ENCODE measurements around the gene PRSS57.
"Not testable (repeated sequence)": the region's sequence is repeated elsewhere in the genome, so short reads cannot be mapped to it uniquely, and the experiment has no call there.

The PRSS57 gene

DNA sequence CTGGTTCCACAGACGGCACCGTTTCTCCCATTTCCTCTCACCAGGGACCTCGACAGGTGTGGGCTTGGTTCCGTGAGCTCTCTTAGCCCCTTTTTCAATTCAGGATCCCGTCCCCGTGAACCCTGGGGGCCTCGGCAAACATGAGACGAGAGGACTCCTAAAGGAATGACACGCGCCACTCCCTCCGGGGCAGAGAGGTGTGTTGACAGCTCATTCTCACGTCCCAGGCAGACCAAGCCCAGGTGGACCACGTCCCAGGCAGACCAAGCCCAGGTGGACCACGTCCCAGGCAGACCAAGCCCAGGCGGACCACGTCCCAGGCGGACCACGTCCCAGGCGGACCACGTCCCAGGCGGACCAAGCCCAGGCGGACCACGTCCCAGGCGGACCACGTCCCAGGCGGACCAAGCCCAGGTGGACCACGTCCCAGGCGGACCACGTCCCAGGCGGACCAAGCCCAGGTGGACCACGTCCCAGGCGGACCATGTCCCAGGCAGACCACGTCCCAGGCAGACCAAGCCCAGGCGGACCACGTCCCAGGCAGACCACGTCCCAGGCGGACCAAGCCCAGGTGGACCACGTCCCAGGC lies 28.2 kb downstream of the PRSS57 start:
- DNase-seq = not testable (repeated sequence)

GRCh38 chr19:664913-665443 lies 30.3 kb downstream of the PRSS57 start:
- peak; percentile 88 for DNase-seq

- DNase-seq = no peak
These were observed 31.6 kb downstream of the PRSS57 start for GRCh38 chr19:663682-664117.

- peak; percentile 88 for DNase-seq
These were observed 32.1 kb downstream of the PRSS57 start, which contains the start of gene RNF126 for GRCh38 chr19:662962-663681. Gene RNF126 (minus strand): TSS chr19:663214. CDS start chr19:663121, 93 bp downstream.

DNA sequence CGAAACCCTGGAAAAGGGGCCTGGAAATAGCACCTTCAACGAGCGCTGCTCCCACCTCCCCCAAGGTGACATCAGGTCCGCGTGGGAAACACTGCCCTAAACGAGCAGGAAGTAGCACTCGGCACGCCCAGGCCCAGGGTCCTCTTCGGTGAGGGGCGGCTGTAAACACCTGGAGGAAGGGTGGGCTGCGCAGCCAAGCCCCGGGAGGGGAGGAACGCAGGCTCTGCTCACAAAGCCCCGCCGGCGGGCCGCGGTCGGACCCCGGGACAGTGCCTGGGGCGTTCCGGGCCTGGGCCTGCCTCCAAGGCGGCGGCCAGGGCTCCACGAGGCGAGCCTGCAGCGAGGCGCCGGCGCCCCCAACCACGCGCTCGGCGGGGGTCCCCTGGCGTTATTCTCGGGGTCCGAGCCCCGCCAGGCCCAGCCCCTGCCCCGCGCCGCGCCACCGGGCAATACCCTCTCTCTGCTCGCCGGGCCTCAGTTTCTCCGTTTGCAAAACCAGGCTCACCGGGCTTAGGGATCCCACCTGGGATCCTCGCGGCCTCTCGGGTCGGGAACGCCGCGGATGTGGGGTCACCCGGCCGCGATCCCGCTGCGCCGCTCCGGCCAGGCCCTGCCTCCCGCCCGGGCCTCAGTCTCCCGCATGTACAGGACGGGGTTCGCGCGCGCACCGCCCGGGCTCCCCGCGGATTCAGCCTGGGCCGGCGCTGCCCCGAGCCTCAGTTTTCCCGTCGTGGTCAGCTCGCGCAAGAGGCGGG lies 32.9 kb downstream of the PRSS57 start:
- DNase-seq = peak; percentile 55

DNA sequence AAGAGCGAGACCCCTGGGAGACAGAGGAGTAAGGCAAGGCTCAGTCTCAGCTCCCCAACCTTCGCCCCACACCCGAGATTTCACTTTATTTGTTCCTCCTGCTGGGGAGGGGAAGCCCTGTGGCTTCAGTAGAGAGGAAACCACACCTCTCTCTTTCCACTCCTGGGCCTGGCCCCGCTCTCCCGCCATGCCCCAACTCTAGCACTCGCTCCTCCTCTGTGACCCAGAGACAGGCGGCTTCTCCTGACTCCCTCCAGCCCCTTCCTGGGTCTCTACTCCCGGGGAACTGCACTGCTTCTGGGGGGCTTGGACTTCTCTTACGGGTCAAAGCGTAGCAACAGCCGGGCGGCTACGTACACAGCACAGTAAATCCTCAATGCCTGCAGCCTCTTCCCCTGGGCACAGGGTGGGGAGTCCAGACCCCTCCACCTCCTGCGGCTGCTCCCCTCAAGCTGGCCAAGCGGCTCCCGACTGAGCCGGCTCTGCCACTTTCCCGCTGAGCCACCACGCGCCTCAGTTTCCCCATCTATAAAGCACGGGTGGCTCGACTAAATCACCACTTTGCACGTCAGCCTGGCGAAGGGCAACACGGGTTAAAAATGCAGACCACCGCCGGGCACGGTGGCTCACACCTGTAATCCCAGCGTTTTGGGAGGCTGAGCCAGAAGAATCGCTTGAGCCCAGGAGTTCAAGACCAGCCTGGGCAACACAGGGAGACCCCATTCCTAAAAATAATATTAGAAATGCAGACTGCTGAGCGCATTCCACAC lies 33.6 kb downstream of the PRSS57 start:
- DNase-seq = no peak

DNA sequence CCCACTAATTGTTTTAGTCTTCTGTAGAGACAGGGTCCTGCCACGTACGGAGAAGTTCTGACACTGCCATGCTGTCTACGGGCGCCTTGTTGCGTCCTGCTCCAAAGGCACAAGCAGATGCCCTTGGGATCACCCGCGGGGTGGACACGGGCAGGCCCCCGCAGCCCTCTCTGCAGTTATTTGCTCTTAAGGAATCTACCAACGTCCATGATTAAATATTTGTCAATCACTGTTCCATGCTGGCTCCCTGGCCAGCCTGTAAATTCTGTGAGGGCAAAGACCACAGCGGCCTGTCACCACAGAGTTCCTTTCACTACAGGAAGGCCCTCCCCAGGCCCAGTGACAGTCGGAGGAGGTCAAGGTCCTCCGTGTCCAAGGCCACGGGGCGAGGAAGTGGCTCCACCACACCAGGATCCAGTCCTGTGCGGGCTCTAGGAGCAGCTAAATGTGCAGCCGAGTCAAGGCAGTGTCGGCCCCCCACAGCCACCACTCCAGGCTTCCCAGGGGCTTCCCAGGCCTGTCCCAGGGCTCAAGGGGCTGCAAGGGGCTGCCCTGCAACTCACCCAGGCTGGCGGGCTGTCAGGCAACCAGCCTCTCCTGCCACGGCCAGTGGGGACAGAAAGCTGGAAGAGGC lies 34.3 kb downstream of the PRSS57 start:
- DNase-seq = no peak

DNA sequence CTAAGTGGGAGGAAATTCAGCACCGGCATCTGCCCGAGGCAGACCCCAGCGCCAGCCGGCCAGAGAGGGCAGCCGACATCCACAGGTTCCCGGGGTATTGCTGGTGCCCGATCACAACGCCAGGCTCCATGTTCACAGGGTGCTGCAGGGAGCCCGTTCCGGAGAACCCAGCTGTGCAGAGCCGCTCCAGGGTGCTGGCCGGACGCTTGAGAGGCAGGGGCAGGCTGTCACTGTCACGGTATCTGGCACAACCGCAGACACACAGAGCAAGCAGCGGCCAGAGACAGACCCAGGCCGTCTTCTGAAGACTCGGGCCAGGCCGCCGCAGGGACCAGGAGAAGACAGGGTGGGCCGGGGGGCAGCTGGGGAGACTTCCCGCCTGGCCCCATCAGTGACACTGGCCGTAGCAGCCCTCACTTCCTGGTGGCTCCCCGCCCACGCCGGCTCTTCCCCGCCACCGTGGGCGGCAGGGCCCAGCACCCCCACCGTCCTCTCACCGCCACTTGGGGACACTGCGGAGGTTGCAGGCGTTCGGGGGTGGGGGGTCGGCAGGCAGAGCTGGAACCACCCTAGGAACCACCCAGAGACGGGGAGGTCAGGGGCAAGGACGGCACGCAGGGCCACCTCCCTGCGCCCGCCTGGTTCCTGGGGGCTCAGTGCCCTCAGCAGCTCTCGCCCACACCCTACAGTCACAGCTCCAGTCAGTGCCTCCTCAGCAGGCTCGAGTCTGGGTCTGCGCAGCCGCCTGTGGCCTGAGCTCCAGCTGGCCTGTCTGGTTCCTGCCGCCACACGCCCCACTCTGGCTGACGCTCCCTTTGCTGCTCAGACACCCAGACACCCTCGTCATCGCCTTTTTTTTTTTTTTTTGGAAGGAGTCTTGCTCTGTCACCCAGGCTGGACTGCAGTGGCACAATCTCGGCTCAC lies 36.1 kb downstream of the PRSS57 start:
- no peak for DNase-seq

DNA sequence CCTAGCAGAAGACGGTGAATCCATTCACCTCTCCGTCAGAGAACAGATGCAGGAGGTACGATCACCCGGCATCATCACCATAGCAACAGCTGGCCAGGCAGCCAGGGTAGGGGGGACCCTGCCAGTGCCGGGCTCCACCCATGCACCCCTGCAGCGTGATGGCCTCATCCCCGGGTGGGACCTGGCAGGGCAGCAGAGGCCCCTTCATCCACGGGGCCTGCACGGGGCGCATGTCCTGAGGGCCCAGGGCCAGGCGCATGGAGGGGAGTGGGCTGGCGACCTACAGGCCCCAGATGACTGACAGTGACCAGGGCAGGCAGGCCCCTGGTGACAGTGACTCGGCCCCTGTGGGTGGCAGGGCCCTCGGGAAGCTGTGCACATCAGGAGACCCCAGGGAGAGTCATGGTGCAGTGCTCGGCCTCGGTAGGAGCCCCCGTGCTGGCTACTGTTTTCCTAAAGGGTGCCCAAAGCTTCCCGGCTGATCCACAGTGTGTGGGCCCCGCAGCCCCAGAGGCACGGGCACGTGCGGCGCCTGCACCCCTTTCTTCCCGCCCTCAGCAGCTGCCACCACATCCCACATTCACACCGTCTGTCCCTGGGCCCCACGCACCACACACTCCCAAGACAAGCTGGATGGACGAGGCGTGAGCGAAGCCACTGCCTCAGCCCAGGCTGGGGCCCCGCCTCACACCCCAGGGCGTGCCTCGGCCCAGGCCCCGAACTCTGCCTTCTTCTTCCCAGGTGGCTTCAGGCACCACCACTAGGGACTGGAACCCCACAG lies 37.0 kb downstream of the PRSS57 start:
- no peak for DNase-seq

- no peak for DNase-seq
These were observed 37.6 kb downstream of the PRSS57 start for GRCh38 chr19:657611-658010.

GRCh38 chr19:656751-657559 lies 38.3 kb downstream of the PRSS57 start:
- no peak for DNase-seq

GRCh38 chr19:655691-656090 lies 39.6 kb downstream of the PRSS57 start:
- no peak for DNase-seq

DNA sequence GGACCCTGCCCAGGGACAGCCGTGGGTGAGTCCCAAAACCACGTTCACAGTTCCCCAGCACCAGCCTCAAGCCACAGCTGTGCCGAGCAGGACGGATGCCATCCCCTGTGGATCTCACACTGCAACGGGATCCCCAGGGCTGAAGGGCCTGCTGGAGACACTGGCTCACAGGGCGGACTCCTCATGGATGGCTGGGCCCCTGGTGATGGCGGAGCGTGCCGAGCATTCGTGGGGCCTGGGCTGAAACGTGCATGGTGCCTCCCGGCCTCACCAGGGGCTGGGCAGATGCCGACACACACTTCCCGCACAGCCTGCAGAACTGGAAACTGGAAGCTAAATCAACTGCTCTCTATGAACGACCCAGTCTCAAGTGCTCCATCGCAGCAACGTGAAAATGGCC lies 41.8 kb downstream of the PRSS57 start:
- no peak for DNase-seq

DNA sequence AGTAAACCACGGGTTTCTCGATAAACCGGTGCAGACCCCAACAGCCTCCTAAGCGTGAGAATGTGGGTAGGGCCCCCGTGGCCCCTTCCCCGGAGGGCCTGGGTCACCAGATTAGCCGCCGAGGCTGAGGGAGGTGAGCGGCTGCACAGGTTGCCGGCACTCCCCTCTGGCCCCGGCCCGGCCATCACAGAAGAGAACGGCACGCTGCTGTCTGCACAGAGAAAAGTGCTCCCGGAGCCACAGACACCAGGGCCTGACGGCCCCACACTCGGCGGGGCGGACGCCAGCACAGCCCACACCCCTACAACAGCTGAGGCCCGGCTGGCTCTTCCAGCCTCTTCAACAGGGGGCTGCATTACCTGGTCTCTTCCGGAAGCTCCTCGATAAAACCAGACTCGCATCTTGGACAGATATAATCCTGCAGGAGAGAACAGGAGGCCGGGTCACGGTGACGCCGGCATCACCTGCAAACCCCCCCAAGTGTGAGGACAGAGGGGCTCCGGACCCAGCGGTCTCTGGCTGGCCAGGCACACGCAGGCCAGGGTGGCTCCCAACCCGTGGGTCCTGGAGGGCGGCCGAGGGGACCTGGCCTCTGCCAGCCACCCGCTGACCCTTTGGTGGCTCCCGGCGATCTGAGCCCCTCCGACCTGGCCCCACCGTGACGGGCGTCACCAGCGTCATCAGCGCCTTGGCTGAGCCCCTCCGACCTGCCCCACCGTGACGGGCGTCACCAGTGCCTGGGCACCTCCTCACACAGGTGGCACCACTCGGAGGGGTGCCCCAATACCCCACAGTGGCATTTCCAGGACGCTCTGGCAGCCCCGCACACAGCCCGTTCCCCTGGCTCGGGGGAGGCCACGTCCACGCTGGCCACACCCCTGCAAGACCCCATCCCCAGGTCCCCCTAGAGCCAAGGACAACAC lies 42.5 kb downstream of the PRSS57 start:
- no peak for DNase-seq

DNA sequence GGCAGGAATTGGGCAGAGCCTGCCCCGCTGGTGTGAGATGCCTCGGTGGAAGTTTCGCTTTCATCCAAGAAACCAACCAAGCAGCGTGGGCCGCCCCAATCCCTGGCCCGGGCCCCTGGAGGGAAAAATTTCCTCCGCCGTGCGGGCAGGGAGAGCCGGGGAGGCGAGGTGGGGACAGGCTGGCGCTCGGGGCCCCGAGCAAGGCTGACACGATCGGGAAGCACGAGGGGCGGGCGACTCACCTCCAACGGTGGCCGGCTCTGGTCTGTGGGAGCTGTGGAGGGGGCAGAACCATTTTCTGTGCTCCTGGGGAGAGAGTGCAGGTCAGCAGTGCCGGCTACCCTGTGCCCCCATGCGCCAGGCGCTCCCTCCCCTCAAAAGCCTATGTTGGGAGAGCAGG lies 43.3 kb downstream of the PRSS57 start:
- no peak for DNase-seq

DNA sequence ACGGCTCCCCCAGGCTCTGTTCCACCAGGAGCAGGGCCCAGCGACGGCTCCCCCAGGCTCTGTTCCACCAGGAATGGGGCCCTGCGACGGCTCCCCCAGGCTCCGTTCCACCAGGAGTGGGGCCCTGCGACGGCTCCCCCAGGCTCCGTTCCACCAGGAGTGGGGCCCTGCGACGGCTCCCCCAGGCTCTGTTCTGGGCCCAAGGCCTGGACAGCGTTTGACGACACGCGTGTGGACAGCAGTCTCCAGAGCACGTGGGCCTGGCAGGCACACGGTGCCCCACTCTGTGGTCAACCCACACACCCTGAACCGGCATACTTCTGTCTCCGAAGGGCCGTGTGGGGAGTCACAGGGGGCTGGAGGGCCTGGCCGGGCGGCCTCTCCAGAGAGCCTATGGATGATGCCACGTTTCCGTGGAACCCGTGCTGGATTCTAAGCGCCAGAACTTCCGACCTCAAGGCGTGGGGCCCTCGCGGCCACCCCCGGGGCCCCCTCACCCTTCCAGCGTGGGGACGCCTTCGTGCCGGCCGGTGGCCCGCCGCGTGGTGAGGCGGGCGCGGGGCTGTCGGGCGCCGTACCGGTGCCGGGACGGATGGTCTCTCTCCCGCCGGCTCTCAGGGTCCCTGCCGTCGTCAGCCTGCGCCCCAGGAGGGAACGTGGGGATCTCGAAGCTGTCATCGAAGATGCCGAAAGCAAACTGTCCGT lies 44.0 kb downstream of the PRSS57 start:
- no peak for DNase-seq

- DNase-seq = no peak
These were observed 45.1 kb downstream of the PRSS57 start for GRCh38 chr19:650121-650520.
